UCSD-AML1 (cell line): ENCODE results near the gene SNRK.
A peak's percentile ranks its signal among the peaks of the same experiment; 100 is the strongest.

Experiments
- DNase-seq: peaks from one replicate; lab custom pipeline; 2025; ENCODE audit not compliant: unreplicated experiment; lab: John Stamatoyannopoulos, UW

Gene SNRK

GRCh38 chr3:43270078-43270477, 16.3 kb upstream of the SNRK start:
- no peak for DNase-seq

GRCh38 chr3:43273416-43273815, 12.9 kb upstream of the SNRK start:
- DNase-seq, result no peak

GRCh38 chr3:43279082-43279481, 7.3 kb upstream of the SNRK start:
- DNase-seq, result no peak

GRCh38 chr3:43279532-43279931, 6.8 kb upstream of the SNRK start:
- DNase-seq, result no peak

GRCh38 chr3:43281020-43281419, 5.3 kb upstream of the SNRK start:
- no peak for DNase-seq

- no peak for DNase-seq
Measured at GRCh38 chr3:43284171-43284570, 2.2 kb upstream of the SNRK start.

GRCh38 chr3:43285644-43286043, 696 bp upstream of the SNRK start:
- DNase-seq, result no peak

GRCh38 chr3:43286841-43287499, 630 bp downstream of the SNRK start:
- DNase-seq, result peak; percentile 41

GRCh38 chr3:43287500-43287873, 1.1 kb downstream of the SNRK start:
- no peak for DNase-seq

- DNase-seq, result no peak
Measured at GRCh38 chr3:43288366-43288765, 2.0 kb downstream of the SNRK start.

GRCh38 chr3:43288850-43289249, 2.5 kb downstream of the SNRK start:
- no peak for DNase-seq

GRCh38 chr3:43289401-43289800, 3.1 kb downstream of the SNRK start:
- DNase-seq, result no peak

GRCh38 chr3:43289841-43290470, 3.6 kb downstream of the SNRK start:
- DNase-seq, result no peak

GRCh38 chr3:43290956-43291355, 4.6 kb downstream of the SNRK start:
- DNase-seq, result no peak

GRCh38 chr3:43291546-43291945, 5.2 kb downstream of the SNRK start:
- no peak for DNase-seq

GRCh38 chr3:43294975-43295374, 8.6 kb downstream of the SNRK start:
- DNase-seq, result no peak

GRCh38 chr3:43296565-43296964, 10.2 kb downstream of the SNRK start:
- peak; percentile 28 for DNase-seq

- DNase-seq, result no peak
Measured at GRCh38 chr3:43298292-43298691, 12.0 kb downstream of the SNRK start.

- no peak for DNase-seq
Measured at GRCh38 chr3:43298761-43299160, 12.4 kb downstream of the SNRK start.

- no peak for DNase-seq
Measured at GRCh38 chr3:43302116-43302880, 16.0 kb downstream of the SNRK start.

GRCh38 chr3:43304126-43304525, 17.8 kb downstream of the SNRK start:
- DNase-seq, result no peak

GRCh38 chr3:43307226-43307625, 20.9 kb downstream of the SNRK start:
- DNase-seq, result no peak
